ENCODE data around the gene TMEM186.

- TF ChIP-seq POLR2A (IDR thresholded peaks at IDR 0.05) (no peak), CTCF (IDR thresholded peaks at IDR 0.05) (no peak)
Observed at GRCh38 chr16:8828541-8829165, 31.2 kb upstream of the TMEM186 start.

All from lower leg skin (tissue), 3 donors.